ENCODE results near the gene ITGB7. TPM values are rescaled to one million over a fixed set of nuclear protein-coding genes. Genes with fewer than 3 reads are reported as not detected.

The ITGB7 gene
- total and polyA plus RNA-seq, 10 of the 15 experiments (the other 5 are each of a cell fraction or from before 2014, with no cell fraction given): 54.5 to 487 (median 252) TPM

DNA sequence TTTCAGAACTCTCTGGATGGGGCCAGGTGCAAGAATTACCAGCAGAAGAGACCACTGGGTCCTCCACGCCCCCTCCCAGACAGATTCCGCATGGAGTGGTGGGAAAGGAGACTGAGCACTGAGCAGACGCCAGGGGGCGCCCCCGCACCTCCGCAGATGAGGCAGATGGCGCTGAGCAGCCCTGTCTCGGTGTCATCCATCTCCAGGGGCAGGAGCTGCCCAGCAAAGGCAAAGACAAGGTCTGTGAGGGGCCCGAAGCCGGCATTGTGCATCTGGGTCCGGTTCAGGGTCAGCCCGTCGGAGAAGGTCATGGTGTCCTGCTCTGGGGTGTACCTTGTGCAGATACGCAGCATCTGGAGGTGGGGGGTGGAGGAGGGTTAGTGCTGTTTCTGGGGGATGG lies 6.3 kb upstream of the ITGB7 start:
- Histone ChIP-seq H2AFZ (ENCODE audit: control insufficient read depth, low read depth, low read length) (no peak overlapping the region), H3K4me2 (ENCODE audit: control insufficient read depth, insufficient read depth) (no peak overlapping the region), H3K9ac (ENCODE audit: control insufficient read depth, insufficient read depth, low read length) (no peak overlapping the region), H3K27ac (ENCODE audit: control insufficient read depth, insufficient read depth) (no peak overlapping the region), H3K79me2 (ENCODE audit: control insufficient read depth, insufficient read depth, low read length) (peaks cover 6% of the 10 kb centered on the region), H3K9me3 (replicated peaks; ENCODE audit: control insufficient read depth, insufficient read depth, low read length) (no peaks in the 10 kb centered on the region), H3K4me3 (no peak overlapping the region), H3K4me1 (ENCODE audit: control insufficient read depth, insufficient read depth, low read length) (peaks cover 27% of the 10 kb centered on the region), H4K20me1 (ENCODE audit: control insufficient read depth, insufficient read depth) (no peaks in the 10 kb centered on the region), H3K27me3 (replicated peaks in 1 of 2; ENCODE audit: control insufficient read depth in 2 of 2, insufficient read depth in 2 of 2, low read length in 1 of 2) (no peaks in the 10 kb centered on the region), H3K36me3 (ENCODE audit: control insufficient read depth in 2 of 2, insufficient read depth in 2 of 2, low read length in 1 of 2) (peaks cover 6 to 26% of the 10 kb centered on the region in 2 experiments)
- FAIRE-seq (no peak), ATAC-seq (peak; percentile 83), DNase-seq (ENCODE audit: low read depth, low spot score) (no peak)
- in situ Hi-C loops (cut with MboI): loop anchor here (5.0 kb wide), 1 partner anchor 74 kb away; no protein-coding TSS in a partner anchor
- 8% methylated on average over 14 of the region's 14 CpGs for WGBS (ENCODE audit: insufficient coverage, insufficient replicate concordance, low lambda C conversion rate, missing lambda C conversion rate)
- intact Hi-C loops (cut with micrococcal nuclease; ENCODE audit: unreplicated experiment): loop anchor here (1.0 to 5.0 kb wide), 4 partner anchors 37 to 294 kb away; partner anchors contain the start of gene NPFF
- RAD21 ChIA-PET (ENCODE audit: unreplicated experiment): interaction anchor here (0.7 to 11.1 kb wide), 19 partner anchors 12 to 295 kb away, joined by 3 to 146 read pairs (median 7); partner anchors contain the start of genes AAAS, CSAD, ESPL1 and NPFF
- POLR2A ChIA-PET: interaction anchor here (0.7 to 1.2 kb wide), 5 partner anchors 55 to 112 kb away, joined by 3 to 4 read pairs (median 3); partner anchors contain the start of gene ESPL1
- no TSS peak for BruUV-seq (replicated peaks)
- CTCF ChIA-PET: interaction anchor here (0.6 to 15.7 kb wide), 35 partner anchors 8 to 165 kb away, joined by 3 to 315 read pairs (median 6); partner anchors contain the start of genes AAAS, CSAD, ESPL1 and MYG1
- SMC1A ChIA-PET (ENCODE audit: uncharacterized antibody, unreplicated experiment): interaction anchor here (1.0 to 16.4 kb wide), 22 partner anchors 9 to 287 kb away, joined by 3 to 155 read pairs (median 8); partner anchors contain the start of genes AAAS, ESPL1, PFDN5 and TARBP2
- peak; percentile 37; the same call in 1 of the 2 replicates for TF ChIP-seq BACH1 (IDR thresholded peaks at IDR 0.05; ENCODE audit: borderline replicate concordance)
- TF ChIP-seq HDAC6 (IDR thresholded peaks at IDR 0.05; ENCODE audit: unreplicated experiment): no peak
- TF ChIP-seq SMC3 (IDR thresholded peaks at IDR 0.05; ENCODE audit: borderline replicate concordance, low read length): peak; percentile 96
- TF ChIP-seq SPI1 (IDR thresholded peaks at IDR 0.05; ENCODE audit: borderline replicate concordance, insufficient read depth, low read depth, low read length): no peak
- TF ChIP-seq NR2F1 (conservative IDR thresholded peaks at IDR 0.05): no peak
- TF ChIP-seq ZNF274 (IDR thresholded peaks at IDR 0.05; ENCODE audit: insufficient read depth, insufficient read length): no peak
- TF ChIP-seq, protein P1, sequence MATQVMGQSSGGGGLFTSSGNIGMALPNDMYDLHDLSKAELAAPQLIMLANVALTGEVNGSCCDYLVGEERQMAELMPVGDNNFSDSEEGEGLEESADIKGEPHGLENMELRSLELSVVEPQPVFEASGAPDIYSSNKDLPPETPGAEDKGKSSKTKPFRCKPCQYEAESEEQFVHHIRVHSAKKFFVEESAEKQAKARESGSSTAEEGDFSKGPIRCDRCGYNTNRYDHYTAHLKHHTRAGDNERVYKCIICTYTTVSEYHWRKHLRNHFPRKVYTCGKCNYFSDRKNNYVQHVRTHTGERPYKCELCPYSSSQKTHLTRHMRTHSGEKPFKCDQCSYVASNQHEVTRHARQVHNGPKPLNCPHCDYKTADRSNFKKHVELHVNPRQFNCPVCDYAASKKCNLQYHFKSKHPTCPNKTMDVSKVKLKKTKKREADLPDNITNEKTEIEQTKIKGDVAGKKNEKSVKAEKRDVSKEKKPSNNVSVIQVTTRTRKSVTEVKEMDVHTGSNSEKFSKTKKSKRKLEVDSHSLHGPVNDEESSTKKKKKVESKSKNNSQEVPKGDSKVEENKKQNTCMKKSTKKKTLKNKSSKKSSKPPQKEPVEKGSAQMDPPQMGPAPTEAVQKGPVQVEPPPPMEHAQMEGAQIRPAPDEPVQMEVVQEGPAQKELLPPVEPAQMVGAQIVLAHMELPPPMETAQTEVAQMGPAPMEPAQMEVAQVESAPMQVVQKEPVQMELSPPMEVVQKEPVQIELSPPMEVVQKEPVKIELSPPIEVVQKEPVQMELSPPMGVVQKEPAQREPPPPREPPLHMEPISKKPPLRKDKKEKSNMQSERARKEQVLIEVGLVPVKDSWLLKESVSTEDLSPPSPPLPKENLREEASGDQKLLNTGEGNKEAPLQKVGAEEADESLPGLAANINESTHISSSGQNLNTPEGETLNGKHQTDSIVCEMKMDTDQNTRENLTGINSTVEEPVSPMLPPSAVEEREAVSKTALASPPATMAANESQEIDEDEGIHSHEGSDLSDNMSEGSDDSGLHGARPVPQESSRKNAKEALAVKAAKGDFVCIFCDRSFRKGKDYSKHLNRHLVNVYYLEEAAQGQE (IDR thresholded peaks at IDR 0.05; ENCODE audit: low read depth, low read length): no peak
- 0 out of 2 replicates have a peak, but pooled peaks have one; percentile 32 for TF ChIP-seq ZNF207 (IDR thresholded peaks at IDR 0.05; ENCODE audit: borderline replicate concordance)
- TF ChIP-seq, protein P2, sequence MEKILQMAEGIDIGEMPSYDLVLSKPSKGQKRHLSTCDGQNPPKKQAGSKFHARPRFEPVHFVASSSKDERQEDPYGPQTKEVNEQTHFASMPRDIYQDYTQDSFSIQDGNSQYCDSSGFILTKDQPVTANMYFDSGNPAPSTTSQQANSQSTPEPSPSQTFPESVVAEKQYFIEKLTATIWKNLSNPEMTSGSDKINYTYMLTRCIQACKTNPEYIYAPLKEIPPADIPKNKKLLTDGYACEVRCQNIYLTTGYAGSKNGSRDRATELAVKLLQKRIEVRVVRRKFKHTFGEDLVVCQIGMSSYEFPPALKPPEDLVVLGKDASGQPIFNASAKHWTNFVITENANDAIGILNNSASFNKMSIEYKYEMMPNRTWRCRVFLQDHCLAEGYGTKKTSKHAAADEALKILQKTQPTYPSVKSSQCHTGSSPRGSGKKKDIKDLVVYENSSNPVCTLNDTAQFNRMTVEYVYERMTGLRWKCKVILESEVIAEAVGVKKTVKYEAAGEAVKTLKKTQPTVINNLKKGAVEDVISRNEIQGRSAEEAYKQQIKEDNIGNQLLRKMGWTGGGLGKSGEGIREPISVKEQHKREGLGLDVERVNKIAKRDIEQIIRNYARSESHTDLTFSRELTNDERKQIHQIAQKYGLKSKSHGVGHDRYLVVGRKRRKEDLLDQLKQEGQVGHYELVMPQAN (conservative IDR thresholded peaks at IDR 0.05): no peak
- no peak for TF ChIP-seq CBFB (IDR thresholded peaks at IDR 0.05; ENCODE audit: low read depth)
- no peak for TF ChIP-seq PML (IDR thresholded peaks at IDR 0.05; ENCODE audit: low read length)
- no peak for TF ChIP-seq HCFC1 (IDR thresholded peaks at IDR 0.05; ENCODE audit: low read length)
- no peak for TF ChIP-seq SIN3A (IDR thresholded peaks at IDR 0.05; ENCODE audit: low read depth, low read length)
- no peak for TF ChIP-seq NFYB (IDR thresholded peaks at IDR 0.05; ENCODE audit: insufficient read depth, low read depth, low read length)
- TF ChIP-seq, protein P3, sequence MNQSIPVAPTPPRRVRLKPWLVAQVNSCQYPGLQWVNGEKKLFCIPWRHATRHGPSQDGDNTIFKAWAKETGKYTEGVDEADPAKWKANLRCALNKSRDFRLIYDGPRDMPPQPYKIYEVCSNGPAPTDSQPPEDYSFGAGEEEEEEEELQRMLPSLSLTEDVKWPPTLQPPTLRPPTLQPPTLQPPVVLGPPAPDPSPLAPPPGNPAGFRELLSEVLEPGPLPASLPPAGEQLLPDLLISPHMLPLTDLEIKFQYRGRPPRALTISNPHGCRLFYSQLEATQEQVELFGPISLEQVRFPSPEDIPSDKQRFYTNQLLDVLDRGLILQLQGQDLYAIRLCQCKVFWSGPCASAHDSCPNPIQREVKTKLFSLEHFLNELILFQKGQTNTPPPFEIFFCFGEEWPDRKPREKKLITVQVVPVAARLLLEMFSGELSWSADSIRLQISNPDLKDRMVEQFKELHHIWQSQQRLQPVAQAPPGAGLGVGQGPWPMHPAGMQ (IDR thresholded peaks at IDR 0.05; ENCODE audit: borderline replicate concordance): no peak
- no peak for TF ChIP-seq EED (IDR thresholded peaks at IDR 0.05; ENCODE audit: low read depth)
- TF ChIP-seq YY1 (IDR thresholded peaks at IDR 0.05; ENCODE audit: low read depth, low read length): peak; percentile 87
- TF ChIP-seq RAD21 (IDR thresholded peaks at IDR 0.05; ENCODE audit: insufficient read depth, low read depth, low read length): peak; percentile 96
- TF ChIP-seq HDGF (IDR thresholded peaks at IDR 0.05): peak; percentile 97

Measured in GM12878 (cell line).